HG03565 (cell line): ENCODE measurements around the gene GNB5.

Experiments
- ATAC-seq: cut with Tn5 transposase; IDR thresholded peaks from one replicate; pipeline ENCODE4 v1.9.1; 2021; ENCODE audit warnings: mild to moderate bottlenecking, moderate library complexity; ENCODE audit not compliant: unreplicated experiment

Gene GNB5

DNA sequence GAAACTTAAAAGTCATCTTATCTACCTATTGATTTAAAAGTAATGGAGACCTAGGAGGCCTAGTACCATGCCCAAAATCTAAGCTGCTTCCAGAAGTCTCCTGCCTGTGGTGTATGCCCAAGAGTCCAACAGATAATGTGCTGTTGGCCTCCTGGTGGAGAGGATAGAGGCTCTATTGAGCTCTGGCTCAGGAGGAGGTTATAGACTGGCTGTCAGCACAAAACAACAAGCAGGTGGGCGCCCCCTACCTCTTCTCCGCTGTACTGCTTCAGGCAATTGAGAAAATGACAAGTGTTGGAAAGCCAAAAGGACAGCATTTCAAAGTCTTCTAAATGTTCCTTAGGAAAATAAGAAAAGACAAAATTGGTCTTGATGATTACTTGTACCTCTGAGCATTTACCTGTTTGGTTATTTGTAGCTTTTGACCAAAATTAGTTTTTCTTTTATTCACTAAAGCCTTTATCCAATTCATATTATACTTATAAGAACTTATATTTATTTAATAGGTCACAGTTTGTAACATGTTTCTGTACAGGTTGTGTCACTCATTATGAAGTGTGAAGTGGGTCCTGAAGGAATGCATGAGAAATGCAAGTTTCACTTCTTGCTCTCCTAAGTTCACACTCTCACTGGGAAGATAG is 17.2 kb upstream of the GNB5 start:
- peak; percentile 74 for ATAC-seq

GRCh38 chr15:52207191-52207590 is 16.0 kb upstream of the GNB5 start:
- ATAC-seq, result no peak

DNA sequence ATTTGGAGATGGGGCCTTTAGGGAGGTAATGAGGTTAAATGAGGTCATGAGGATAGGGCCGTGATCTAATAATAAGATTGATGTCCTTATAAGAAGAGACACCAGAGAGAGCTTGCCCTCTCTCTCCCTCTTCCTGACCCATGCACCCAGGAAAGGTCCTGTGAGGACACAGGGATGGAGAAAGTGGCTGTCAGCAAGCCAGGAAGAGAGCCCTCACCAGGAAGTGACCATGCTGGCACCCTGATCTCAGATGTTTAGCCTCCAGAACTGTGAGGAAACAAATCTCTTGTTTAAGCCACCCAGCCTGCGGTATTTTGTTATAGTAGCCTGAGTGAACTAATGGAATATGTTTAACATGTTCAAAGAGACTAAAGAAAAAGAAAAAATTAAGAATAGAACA is 15.3 kb upstream of the GNB5 start:
- ATAC-seq, result no peak

DNA sequence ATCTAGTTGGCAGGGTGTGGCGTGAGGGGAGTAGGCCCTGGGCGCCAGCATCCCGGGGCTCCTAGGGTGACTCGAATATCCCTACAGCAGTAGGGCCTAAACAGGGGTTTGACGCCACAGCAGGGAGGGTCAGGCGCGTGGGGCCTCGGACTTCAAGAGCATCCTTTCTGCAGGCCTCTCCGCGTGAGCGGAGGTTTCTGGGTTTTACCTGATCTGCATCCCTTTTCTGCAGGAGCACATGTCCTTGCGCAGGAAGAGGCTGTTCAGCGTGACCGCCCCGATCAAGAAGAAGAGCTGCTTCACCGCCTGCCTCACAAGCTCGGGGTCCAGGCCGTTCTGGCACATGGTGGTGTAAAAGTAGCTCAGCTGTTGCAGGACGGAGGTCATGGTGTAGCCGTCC is 13.5 kb upstream of the GNB5 start:
- ATAC-seq, result no peak

- ATAC-seq, result no peak
These were observed 9.7 kb upstream of the GNB5 start for GRCh38 chr15:52200831-52201365.

- ATAC-seq, result no peak
These were observed 8.1 kb upstream of the GNB5 start for GRCh38 chr15:52199271-52199670.

- ATAC-seq, result no peak
These were observed 5.7 kb upstream of the GNB5 start for GRCh38 chr15:52196891-52197290.

DNA sequence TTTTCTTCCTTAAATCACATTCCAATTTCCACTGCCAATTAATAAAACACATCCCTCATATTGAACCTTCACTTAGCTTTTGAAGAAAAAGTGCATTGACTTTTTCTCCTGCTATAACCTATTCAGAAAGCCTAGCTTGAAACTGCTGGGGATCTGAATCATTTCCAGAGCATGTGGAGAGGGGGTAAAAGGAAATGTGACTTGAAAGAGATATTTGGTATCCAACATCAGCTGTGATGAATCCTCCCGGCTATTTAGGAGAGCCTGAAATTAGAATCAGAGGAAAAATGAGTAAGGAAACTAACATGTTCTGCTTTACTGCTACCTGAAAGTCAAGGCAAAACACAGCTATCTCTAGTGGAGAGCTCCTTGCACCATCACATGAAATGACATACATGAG is 2.6 kb upstream of the GNB5 start:
- no peak for ATAC-seq

DNA sequence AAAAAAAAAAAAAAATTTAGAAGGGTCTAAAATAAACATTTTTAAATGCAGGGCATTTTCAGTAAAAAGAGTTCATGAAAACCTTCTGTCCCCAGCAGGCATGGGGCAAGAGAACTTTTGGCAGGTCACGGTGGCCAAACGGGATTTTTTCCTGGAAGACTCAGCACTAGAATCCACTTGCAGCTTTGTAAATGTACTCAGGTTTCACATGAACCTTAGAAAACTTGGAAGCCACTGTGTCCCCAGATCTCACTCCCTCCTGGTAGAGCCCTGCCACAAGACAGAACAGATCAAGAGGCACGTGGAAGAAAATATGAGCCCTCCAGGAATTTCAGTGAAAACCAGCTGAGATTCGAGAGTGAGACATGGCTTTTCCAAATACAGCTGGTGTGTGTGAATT is 2.1 kb upstream of the GNB5 start:
- no peak for ATAC-seq

DNA sequence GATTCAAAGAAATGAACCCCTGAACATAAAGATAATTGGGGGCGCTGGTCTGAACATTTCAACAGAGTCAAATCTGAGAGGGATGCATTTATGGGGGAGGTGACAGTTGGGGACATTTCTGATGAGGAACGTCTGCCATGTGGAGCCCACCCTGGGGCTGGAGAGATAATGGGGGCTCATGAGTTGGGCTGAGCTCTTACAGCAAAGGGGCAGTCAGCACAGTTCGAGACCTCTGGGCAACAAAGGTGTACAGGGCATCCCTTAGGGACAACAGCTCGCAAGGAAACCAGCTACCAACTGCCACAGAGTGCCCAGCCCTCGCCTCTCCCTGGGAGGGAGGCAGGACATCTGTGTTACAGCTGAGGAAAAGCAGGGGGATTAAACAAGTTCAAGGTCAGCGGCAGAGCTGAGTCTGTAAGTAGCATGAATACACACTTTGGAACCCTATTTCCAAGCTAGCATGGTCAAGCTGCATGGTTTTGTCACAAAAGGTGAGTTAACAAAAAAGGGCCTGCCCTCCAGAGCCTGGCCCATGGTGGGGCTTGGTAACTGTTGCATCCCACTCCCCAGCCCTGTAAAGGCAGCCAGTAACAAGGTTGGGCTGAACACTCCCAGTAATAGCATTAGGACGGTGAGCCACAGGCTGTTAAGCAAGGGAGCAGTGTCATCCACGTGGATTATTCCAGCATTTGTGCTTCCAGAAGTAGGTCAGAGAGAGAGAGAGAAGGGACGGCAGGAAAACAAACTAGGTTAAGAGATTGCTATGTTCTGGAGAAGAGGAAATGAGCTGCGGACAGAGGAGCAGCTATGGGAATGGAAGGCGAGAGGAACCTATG is 4.3 kb downstream of the GNB5 start:
- no peak for ATAC-seq

DNA sequence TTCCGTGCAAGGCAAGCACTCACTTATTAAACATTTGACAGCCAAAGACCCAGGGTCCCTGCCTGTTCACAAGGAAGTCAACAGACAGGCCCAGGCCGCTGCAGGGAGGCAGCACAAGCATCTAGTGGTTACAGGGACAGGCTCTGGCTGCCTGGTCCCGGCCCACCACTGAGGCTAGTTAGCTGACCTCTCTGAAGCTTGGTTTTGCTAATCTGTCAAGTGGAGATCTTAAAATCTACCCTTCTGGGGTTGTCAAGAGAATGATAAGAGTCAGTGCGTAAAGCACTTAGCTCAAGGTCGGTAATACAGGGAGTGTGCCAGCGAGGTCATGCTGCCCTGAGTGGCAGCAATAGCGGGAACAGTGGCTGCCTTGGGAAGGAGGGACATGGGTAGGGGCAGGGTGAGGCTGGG is 6.0 kb downstream of the GNB5 start:
- no peak for ATAC-seq

GRCh38 chr15:52184721-52185120 is 6.5 kb downstream of the GNB5 start:
- ATAC-seq, result no peak

GRCh38 chr15:52183562-52184173 is 7.5 kb downstream of the GNB5 start:
- no peak for ATAC-seq

GRCh38 chr15:52181938-52182780 is 9.0 kb downstream of the GNB5 start:
- ATAC-seq, result no peak

GRCh38 chr15:52180851-52181450 is 10.2 kb downstream of the GNB5 start:
- ATAC-seq, result no peak

DNA sequence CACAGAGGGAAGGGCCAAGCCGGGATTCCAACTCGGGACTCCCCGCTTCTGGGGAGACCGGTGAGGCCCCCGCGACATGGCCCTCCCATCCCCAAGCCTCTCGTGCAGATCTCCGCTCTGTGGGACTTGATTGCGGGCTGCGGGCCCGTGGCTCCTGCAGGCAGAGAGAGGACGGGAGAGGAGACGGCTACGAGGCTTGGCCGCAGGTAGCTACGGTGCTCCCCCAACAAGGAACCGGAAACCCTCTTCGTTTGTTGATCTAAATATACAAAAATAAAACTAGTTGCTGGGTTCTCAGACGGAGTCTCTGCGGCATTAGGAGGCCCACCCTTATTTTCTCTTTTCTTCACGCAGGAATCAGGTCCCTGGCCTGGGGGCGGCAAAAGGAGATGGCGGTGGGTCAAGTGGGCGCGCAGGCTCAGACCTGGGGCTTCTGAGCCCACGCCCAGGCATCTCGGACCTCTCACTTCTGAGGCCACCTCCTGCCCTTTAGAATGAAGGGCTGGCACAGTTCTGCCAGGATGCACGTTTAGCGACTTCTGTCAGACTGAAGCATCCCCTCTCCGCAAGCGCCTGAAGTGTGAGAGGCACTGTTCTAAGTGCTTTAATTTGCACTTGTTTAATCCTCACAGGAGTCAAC is 10.9 kb downstream of the GNB5 start:
- peak; percentile 18 for ATAC-seq

DNA sequence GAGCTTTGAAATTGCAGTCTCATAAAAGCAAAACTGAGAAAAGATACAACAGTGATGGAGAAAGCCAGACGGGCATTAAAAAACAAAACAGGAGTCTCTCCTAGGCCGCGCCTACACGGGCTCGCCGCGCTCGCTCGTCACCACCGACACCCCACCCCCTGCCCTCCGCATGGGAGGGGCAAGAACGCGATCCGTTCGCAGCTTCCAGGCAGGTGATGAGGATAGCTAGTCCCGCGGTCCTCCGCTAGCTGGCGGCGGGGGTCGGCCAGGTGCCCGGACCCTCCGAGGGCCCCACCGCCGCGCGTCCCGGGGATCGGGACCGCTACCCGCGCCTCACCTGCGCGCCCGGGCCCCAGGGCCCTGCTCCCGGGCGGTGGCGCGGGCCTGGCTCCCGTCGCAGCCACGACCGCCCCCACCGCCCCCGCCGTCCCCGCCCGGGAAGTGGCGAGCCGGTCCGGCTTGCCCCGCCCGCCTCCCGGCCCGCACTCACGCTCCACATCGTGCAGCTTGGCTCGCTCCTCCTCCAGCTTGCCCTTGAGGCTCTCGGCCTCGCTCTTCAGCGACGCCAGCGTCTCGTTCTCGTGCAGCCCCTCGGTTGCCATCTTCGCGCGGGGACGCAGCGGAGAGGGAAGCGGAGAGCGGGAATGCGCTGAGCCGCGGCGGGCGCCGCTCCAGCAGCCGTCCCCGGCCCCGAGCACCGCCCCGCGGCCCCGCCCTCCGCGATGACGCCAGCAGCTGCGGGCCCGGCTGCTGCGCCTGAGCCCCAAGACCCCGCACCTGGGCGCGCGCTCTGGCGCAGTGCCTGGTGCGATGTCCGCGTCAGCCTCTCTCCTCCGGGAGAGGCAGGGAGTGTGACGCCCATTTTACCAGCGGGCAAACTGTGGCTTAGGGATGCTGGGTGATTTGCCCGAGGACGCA is 11.7 kb downstream of the GNB5 start:
- ATAC-seq, result peak; percentile 74

DNA sequence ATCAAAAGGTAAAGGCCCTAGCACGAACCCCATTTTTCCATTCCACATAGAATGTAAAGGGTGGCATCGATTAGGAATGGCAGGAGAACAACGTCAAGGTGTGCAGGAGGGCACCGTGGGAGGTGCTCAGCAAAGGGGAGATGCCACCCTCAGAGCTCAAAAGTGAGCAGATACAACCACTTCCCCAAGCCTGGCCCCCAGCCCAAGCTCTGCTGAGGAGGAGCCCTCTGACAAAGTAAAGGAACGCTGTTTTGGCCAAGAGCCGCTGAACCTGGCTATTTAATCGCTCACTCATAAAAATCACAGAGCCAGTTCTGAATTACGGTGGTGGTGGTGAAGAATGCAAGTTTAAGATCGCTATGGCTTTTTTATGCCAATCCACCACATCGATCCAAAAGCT is 12.4 kb downstream of the GNB5 start:
- ATAC-seq, result no peak

DNA sequence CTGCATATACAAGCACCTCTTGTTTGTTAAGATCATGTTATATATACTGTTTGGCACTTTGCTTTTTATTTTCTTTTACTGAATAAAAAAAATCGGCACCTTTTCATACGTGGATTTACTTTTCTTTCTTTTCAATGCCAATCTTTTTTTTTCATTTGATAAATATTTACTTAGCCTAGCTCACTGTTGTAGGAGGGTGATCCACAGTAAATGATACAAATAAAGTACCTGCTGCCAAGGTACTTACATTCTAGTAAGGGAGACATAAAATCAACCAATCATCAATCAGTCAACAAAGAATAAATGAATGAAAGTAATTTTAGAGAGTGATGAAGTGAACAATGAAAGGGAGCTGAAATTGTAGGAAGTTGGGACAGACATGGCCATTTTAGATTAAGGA is 18.3 kb downstream of the GNB5 start:
- no peak for ATAC-seq
